ENCODE results near the gene RNF43. TPM values are rescaled to one million over a fixed set of nuclear protein-coding genes. Genes with fewer than 3 reads are reported as not detected.

Gene RNF43
- total RNA-seq, 6 experiments from 2014 or later: not detected

GRCh38 chr17:58376472-58377000 lies 40.8 kb downstream of the RNF43 start:
- Mint-ChIP-seq H3K9me3 (no peaks in the 10 kb centered on the region), H3K4me1 (ENCODE audit: low read depth) (no peaks in the 10 kb centered on the region), H3K36me3 (ENCODE audit: low read depth) (no peaks in the 10 kb centered on the region), H3K27ac (no peak overlapping the region), H3K27me3 (ENCODE audit: insufficient read depth) (peaks cover 26% of the 10 kb centered on the region), H3K4me3 (no peak overlapping the region)
- DNase-seq: no peak
- no peak for TF ChIP-seq CTCF (IDR thresholded peaks at IDR 0.05)

GRCh38 chr17:58375811-58376210 lies 41.5 kb downstream of the RNF43 start:
- no peak overlapping the region for H3K4me3 Mint-ChIP-seq
- no peak for DNase-seq
- peaks cover 30% of the 10 kb centered on the region for H3K27me3 Mint-ChIP-seq (ENCODE audit: insufficient read depth)
- H3K27ac Mint-ChIP-seq: no peak overlapping the region
- no peak for TF ChIP-seq CTCF (IDR thresholded peaks at IDR 0.05)
- H3K36me3 Mint-ChIP-seq (ENCODE audit: low read depth): no peaks in the 10 kb centered on the region
- H3K9me3 Mint-ChIP-seq: no peaks in the 10 kb centered on the region
- no peaks in the 10 kb centered on the region for H3K4me1 Mint-ChIP-seq (ENCODE audit: low read depth)

- Mint-ChIP-seq H3K27me3 (ENCODE audit: insufficient read depth) (peaks cover 34% of the 10 kb centered on the region), H3K4me1 (ENCODE audit: low read depth) (no peaks in the 10 kb centered on the region), H3K36me3 (ENCODE audit: low read depth) (no peaks in the 10 kb centered on the region), H3K27ac (no peak overlapping the region), H3K9me3 (no peaks in the 10 kb centered on the region), H3K4me3 (no peak overlapping the region)
- DNase-seq: no peak
- TF ChIP-seq CTCF (IDR thresholded peaks at IDR 0.05): no peak
Observed at GRCh38 chr17:58375256-58375655, 42.1 kb downstream of the RNF43 start.

- Mint-ChIP-seq H3K36me3 (ENCODE audit: low read depth) (no peaks in the 10 kb centered on the region), H3K4me1 (ENCODE audit: low read depth) (no peaks in the 10 kb centered on the region), H3K4me3 (no peak overlapping the region), H3K27me3 (ENCODE audit: insufficient read depth) (peaks cover 34% of the 10 kb centered on the region), H3K9me3 (no peaks in the 10 kb centered on the region), H3K27ac (no peak overlapping the region)
- no peak for TF ChIP-seq CTCF (IDR thresholded peaks at IDR 0.05)
- no peak for DNase-seq
Observed at GRCh38 chr17:58373923-58374322, 43.4 kb downstream of the RNF43 start.

- Mint-ChIP-seq H3K9me3 (no peaks in the 10 kb centered on the region), H3K4me3 (no peak overlapping the region), H3K36me3 (ENCODE audit: low read depth) (no peaks in the 10 kb centered on the region), H3K4me1 (ENCODE audit: low read depth) (no peaks in the 10 kb centered on the region), H3K27ac (no peak overlapping the region), H3K27me3 (ENCODE audit: insufficient read depth) (peaks cover 37% of the 10 kb centered on the region)
- DNase-seq: no peak
- no peak for TF ChIP-seq CTCF (IDR thresholded peaks at IDR 0.05)
Observed at GRCh38 chr17:58373003-58373402, 44.3 kb downstream of the RNF43 start.

Data from HFFc6 (cell line).